Glomerular visceral epithelial cell (primary cell): ENCODE results near the gene RERE.

Experiments
- DNase-seq: peaks from one replicate; pipeline ENCODE4 v3.0.0-alpha.2; 2016; ENCODE audit errors: extremely low spot score

Gene RERE

DNA sequence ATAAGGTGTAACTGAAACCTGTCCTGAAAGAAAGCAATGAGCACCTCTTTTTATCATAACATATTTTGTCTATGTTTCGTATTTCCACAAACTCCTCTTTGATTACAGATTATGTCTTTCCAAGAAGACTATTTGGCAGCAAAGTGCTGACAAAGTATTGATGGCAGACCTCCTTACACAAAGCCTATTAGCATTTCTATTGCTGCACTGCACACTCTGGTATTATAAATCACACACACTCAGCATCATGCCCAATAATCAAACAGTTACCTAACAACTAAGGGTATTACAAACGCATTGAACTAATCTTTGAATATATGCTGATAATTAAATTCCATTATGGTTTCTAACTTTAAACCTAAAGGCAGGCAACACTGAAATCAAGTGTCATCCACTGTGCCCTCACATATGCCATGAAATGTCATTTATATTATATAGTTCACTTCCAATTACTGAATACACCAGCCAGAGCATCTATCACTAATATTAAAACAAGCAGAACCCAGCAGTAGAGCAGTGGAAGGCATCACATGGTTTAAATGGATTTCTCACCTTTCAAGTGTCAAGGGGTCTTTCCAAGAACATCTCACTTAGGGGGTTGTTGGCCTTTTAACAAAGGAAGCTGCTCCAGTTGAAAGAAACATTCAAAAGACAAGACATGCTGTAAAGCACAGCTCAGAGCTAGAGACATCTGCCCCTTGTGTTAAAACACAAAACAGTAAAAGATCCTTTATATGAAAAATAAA, 239.1 kb downstream of the RERE start:
- no peak for DNase-seq

DNA sequence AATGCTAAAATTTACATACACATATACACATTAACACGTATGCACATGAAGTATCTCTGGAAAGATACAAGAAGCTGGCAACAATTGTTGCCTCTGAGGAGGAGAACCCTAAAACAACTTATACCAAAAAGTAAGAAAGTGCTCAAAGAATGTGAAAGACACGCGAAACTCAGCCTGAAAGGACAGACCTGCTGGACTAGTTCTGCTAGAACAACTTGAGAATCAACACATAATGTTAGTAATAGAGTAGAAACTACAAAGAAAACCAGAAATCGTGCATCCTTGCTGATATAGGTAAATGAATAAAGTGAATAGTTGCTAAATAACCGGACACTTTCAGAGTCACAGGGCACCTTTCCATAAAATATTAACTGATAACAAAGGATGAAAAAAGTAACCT, 242.5 kb downstream of the RERE start:
- no peak for DNase-seq

DNA sequence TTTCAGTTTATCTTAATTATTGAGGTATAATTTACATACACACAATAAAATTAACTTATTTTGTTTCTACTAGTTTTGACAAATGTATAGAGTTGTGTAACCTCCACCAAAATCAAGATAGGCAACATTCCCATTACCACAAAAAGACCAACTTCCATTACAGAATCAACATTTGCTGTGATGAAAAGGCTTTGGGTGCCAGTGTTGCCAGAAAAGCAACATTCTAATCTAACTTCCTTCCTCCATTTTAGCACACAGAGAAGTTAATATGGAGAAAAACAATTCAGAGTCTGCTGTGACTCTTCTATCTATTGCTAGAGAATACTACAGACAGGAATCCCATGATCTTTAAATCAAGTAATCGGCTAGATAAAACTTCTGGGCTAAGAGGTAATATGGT, 245.3 kb downstream of the RERE start:
- DNase-seq, result no peak

DNA sequence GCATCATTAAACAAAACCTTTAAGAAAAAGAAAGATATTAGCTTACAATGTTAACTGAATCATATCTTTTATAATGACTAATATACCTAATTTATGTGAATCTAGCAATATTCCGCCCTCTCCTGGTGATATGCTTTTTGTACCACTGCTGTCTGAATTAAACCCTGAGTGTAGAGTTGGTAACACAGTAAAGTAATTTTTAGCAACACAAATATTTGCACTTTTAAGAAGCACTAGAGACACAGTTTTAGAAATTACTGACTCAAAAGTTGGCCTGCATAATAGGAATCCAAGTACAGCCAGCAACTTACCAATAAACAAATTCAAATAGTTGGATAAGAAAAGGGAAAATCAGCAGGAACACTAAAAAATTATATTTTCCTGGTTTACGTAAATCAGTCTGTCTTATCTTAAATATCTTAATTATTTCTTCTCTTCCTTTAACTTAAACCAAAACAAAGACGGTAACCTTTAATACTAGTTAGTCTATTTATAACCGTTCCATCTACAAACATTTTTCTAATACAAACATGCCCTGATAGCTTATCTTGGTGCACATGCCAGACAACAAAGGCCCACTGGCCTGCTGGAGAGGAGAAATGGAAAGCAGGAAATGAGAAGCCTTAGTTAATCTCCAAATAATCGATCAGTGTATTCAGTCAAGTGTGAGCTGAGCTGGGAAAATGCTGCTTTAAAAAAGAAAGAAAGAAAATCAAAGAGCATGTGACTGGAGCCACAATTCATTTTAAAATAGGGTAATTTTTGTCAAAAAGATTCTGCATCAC, 246.0 kb downstream of the RERE start:
- no peak for DNase-seq

DNA sequence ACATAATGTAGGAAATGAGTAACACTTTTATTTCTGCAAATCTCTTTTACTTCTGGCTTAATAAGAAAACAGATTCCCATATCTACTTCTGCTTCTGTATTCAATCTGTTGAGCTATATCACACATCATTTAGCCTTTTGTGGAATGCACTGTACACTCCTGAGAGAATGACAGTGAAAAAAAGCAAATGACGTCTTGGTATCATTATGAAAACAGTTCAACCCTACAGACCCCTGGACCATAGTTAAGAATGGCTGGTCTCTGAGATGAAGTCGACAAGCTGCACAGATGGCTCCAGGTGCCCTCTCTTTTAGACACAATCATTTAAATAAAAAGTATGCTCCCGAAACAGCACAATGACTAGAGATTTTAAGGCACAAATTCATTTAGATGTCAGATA, 247.0 kb downstream of the RERE start:
- DNase-seq, result no peak

DNA sequence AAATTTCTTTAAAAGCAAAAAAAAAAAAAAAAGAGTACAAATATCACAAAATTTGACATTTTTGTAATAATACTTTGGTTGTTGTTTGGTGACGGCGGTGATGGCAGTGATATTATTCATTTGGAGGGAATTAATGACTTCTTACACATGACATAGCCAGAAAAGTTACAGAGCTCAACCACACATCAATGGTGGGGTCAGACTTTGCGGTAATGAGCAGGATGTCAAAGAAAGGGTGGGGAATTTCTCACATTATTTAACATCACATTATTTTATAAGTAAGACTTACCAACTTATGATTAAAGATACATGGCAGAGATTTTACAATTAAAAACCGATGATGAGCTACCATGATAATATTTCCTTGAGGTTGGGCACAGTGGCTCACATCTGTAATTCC, 248.2 kb downstream of the RERE start:
- DNase-seq, result no peak

DNA sequence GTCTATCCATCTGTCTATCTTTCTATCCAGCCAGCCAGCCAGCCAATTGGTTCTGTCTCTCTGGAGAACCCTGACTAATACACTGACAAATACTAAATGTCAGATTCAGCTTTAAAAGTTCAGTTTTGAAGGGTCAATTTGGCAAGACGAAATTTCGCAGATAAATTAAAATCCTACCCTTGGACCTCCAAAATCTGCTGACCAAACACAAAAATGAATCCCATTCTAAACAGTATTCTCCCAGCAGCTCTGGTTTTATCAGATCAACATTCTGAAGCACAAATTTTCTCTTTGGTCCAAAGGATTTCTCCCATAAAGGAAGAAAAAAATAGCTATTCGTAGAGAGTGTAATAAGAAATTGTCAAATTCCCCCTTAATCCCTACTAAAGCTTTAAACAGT, 248.6 kb downstream of the RERE start:
- DNase-seq, result no peak

DNA sequence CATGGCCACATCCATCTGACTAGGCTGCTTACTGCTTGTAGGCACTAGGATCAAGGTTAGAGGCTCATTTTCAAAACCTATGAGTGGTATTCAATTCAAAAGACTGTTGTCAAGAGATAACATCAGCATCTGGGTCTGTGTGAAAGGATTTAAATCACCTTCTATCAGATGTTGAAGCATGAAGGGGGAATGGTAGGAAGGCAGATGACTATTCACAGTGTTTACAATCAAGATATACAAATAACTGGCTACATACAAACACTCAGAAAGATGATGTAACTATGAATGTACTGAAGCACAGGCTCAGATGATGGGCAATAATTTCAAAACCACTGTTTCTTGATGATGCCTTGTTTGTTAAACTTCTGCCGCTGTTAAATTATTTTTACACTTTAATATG, 250.3 kb downstream of the RERE start:
- DNase-seq, result no peak

DNA sequence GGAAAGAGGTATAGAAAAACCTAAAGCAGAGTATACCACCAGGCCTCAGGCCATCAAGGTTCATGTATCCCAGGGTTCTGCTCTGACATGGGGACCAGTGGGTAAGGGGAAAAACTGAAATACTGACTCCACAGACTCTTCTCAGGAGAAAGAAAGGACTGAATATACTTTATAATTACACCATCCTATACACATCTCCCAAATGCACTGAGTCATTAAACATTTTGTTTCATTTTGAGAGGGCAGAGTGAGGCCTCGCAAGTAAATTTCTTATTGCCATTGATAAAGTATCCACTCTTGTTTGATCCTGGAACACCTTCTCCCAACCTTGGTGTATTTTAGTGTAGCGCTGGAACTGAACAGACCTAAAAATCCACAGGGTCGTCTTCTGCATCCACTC, 251.6 kb downstream of the RERE start:
- DNase-seq, result no peak

DNA sequence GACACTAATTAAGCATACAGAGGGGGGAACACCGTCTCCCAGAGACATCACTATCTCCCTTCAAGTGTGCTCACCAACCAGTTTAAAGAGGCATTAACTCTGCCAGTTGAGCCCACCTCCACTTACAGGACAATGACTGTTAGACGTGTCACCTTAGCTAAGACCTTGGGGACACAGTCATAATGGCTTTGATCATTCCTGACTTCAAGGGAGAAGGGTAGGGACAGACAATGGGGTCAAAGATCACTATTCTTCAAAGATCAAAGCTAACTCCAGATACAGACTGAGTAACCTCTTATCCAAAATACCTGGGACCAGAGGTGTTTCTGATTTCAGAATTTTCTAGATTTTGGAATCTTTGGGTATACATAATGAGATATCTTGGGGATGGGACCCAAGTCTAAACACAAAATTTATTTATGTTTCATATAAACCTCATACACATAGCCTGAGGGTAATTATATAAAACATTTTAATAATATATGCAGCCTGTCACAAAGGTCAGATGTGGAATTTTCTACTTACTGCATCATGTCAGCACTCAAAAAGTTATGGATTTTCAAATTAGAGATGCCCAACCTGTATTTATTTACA, 253.4 kb downstream of the RERE start:
- DNase-seq, result no peak

DNA sequence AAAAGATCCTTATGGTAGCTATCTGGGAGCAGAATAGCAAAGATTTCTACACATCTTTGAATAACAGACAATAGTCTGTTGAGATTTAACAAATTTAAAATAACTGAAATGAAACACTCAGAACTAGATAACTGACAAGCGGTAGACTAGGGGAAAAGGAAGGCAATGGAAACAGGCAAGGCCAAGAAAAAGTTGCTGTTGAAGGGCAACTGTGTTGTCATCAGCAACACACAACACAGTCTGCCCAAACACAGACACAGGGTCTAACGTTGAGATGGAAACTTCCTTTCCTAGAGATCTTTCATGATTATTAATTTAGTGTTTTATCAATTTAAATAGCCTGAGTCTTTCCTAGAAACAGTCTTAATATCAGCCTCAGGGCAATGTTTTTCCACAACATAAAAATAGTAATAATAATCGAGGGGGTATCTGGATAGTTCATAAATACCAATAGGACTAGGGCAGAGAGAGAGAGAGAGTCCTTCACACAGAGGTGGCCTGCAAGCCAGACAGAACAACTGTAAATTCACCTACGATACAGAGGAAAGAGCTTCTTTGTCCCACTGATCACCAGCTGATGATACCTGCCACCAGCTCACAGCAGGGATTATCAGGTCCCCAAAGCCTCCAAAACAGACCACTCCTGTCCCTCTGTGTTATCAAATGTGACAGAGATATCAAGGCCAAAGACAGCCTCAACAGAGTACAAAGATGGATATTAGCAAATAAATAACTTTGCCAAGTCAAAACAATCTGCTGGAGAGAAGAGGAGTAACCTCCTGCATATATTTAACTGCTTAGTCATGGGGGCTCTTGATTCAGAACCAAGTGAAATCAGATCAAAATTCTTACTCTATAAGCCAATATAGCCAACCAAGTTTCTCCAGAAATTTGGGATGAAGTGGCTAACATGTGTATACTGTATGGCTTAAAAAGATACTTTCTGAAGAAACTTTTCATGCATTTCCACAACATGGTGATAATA, 254.3 kb downstream of the RERE start:
- DNase-seq, result peak; percentile 23

DNA sequence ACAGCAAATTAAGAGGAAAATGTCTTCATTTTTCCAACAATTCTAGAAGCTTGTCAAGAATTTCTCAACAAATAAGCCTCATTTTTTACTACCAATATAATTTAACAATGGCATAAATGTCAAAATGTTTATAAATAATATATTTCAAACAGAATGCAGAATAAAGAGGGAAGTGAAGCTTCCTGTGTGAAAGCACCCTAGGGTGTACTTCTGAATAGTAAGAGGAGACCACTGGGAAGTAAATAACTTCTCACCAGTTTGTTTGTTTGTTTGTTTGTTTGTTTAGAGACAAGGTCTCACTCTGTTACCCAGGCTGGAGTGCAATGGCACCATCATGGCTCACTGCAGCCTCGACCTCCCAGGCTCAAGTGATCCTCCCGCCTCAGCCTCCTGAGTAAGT, 255.2 kb downstream of the RERE start:
- no peak for DNase-seq

DNA sequence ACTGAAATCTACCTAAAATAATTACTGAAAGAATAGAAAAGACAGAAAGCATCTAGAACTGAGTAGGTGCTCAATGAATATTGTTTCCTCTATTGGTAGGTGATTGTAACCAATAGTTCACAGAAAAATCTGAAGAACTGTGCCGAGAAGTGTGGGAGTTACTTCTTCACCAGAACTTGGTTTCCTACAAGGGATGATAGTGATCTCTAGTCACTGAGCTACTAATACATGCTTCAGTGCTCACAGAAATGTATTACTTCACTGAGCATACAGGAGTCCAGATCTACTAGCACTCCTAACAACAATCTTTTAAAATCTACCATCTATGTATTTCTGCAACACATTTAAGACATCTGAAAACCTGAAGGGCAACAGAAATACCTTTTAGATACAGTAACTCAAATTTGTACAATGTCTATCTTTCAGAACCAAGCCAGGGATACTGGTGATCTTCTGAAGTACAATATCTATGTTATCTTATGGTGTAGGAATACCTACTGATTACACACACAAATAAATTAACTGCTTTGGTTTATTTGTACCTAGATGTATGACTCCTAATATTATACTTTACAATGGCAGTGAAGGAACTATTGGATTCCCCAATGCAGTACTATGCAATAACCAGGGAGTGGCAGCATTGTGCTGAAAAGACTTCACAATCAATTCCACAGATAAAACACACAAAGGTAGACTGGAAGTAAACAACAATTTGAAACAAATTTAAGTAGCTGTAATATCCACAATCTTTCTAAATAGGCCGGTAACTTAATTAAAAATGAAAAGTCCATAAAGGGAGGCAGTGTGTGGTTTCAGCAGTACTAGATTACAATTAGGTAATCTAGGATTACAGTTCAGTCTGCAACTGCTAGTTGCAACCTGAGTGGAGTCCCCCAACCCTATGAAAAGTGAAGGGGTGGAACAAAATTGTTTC, 256.6 kb downstream of the RERE start:
- peak; percentile 47 for DNase-seq

DNA sequence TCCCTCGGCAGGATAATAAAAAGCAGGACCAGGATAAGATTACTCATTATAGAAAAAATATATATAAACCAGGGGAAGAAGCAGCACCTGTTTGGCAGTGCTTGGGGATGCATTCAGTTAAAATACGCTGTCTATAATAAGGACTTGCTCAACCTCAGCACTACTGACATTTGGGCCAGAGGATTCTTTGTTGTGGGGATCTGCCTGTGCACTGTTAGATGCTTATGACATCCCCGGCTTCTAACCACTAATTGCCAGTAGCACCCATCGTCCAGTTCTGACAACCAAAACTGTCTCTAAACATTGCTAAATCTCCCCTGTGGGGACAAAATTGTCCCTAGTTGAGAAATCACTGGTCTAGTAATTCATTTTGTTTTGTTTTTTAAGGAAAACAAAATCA, 257.4 kb downstream of the RERE start:
- DNase-seq, result no peak

DNA sequence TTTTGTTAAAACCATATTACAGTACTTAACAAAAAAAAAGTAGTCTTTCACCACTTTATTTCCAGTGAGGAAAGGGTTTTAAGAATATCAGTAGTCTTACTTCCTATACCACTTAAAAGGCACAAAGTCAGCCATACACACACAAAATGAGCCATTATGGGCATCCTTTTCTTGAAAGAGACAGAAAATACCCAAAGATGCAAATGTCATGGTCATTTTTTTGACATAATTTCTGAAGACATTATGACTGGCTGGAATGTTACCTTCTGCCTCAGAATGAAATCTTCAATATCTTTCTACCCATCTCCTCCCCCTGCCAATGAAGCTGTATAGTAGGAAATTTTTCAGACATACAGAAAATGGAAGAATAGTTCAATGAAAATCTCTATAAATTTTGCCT, 261.9 kb downstream of the RERE start:
- no peak for DNase-seq

DNA sequence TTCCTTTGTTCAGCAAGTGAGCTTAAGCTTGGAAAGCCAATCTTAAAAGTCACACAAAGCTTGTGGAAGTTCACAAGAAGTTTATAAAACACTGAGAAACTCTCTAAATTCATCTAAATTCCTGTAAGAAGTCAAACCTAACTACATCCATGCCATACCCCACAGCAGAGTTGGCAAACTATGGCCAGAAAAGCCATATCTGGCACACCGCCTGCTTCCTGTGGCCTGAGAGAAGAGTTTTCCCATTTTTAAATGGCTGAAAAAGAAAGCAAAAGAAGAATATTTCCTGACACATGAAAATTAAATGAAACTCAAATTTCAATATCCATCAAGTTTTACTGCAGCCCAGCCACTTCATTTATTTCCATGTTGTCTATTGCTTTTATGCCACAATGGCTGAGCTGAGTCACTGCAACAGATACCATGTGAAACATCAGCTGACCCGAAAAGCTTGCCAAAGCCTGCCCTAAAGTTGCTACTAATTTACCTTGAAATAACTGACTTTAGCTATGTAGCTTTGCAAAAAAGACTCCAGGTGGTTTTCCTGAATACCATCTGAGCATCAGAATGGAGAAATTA, 262.4 kb downstream of the RERE start:
- peak; percentile 38 for DNase-seq

DNA sequence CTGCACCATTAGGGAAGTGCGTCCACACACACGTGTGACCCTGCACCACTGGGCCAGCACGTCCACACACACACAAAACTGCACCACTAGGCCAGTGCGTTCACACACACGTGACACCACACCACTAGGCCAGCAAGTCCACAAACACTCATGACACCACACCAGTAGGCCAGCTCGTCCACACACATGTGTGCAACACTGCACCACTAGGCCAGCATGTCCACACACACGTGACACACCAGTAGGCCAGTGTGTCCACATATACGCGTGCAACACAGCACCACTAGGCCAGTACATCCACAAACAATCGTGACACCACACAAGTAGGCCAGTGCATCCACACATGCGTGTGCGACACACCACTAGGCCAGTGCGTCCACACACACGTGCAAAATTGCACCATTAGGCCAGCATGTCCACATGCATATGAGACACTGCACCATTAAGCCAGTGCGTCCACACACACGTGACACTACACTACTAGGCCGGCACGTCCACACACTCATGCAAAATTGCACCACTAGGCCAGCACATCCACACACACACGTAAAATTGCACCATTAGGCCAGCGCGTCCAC, 264.5 kb downstream of the RERE start:
- DNase-seq, result no peak

DNA sequence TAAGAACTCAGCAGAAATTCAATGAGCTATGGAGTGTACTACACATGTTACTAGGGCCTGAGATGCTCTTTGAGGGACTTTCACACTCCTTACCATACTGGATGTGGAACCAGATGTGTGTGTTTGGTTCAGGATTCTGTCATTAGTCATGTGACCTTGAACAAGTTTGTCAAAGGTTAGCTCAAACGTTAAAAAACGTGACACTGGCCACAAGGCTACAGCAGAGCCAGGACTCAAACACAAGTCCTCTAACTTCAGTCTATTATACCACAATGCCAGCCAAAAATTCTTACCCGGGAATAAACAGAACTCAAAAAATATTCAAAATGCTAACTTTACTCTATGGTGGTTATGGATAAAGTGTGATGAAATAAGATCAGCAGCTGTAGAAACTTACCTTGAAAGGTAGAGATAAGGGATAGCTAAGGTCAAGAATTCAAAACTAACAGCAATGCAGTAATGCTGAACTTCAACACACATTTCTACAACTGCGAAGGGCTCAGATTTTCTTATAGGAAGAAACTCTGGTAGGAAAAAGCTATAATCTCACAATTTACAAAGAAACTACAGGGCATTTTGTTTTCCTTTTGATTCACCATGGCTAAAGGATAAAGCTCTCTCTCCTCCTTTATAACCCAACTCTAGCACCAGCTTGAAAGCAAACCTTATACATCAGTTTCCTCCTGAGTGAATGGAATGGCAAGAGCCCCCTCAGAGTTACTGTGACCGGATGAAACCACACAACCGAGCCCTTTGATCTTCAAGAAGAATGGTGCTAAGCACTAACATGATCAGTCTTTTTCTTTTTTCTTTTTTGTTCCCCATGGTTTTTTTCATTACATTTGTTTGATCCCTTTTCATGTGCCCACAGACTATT, 265.6 kb downstream of the RERE start:
- no peak for DNase-seq

DNA sequence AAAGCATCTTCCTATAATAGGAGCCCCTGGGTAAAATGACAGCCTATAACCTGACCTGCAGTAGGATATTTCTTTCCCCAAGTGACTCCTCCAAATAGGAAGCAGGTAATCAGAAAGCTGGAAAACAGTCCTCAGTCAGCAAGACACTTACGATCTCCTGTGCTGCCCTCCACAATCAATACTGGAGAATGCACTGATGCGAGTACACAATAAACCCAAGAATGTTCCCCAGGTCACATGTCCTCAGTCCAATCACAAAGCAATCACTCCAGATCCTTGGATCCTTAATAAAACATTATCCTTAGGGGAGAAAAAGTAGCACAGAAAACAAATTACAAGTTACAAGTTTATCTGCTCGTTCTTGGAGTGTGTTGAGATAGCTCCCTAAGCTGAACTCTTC, 266.4 kb downstream of the RERE start:
- DNase-seq, result no peak
